Nephron progenitor cell (in vitro differentiated cells): Measurements from ENCODE around the gene COL10A1.

Source experiments
- DNase-seq: peaks from one replicate; pipeline ENCODE4 v3.0.0; 2021
- H3K27ac Mint-ChIP-seq: 2 replicates; pipeline ENCODE4 v1.8.0; 2021; ENCODE audit warnings: mild to moderate bottlenecking, moderate library complexity, mixed read lengths
- H3K27me3 Mint-ChIP-seq: 2 replicates; pipeline ENCODE4 v1.8.0; 2021; ENCODE audit warnings: mild to moderate bottlenecking, low read depth, mixed read lengths; ENCODE audit not compliant: poor library complexity
- H3K36me3 Mint-ChIP-seq: 2 replicates; pipeline ENCODE4 v1.8.0; 2021; ENCODE audit warnings: low read depth, mixed read lengths
- H3K4me1 Mint-ChIP-seq: 2 replicates; pipeline ENCODE4 v1.8.0; 2021; ENCODE audit warnings: mixed read lengths
- H3K4me3 Mint-ChIP-seq: 2 replicates; pipeline ENCODE4 v1.8.0; 2021; ENCODE audit warnings: mild to moderate bottlenecking, moderate library complexity, mixed read lengths
- H3K9me3 Mint-ChIP-seq: 2 replicates; pipeline ENCODE4 v1.8.0; 2021; ENCODE audit warnings: mild to moderate bottlenecking, moderate library complexity, mixed read lengths
- CTCF ChIP-seq: fragments of 200-600 bp; sonication (generic); IDR thresholded peaks from 2 replicates; pipeline ENCODE4 v1.5.0; 2021; ENCODE audit warnings: antibody characterized with exemption

The COL10A1 gene

GRCh38 chr6:116118608-116119007 lies 7.3 kb downstream of the COL10A1 start:
- no peaks in the 10 kb centered on the region for H3K4me1 Mint-ChIP-seq
- peaks cover 26% of the 10 kb centered on the region for H3K36me3 Mint-ChIP-seq
- no peaks in the 10 kb centered on the region for H3K9me3 Mint-ChIP-seq
- TF ChIP-seq CTCF: no peak
- H3K27ac Mint-ChIP-seq: no peak overlapping the region
- DNase-seq: no peak
- no peak overlapping the region for H3K4me3 Mint-ChIP-seq
- H3K27me3 Mint-ChIP-seq: no peaks in the 10 kb centered on the region

GRCh38 chr6:116115781-116116180 lies 10.2 kb downstream of the COL10A1 start:
- H3K36me3 Mint-ChIP-seq: peaks cover 37% of the 10 kb centered on the region
- no peaks in the 10 kb centered on the region for H3K4me1 Mint-ChIP-seq
- H3K27me3 Mint-ChIP-seq: no peaks in the 10 kb centered on the region
- no peaks in the 10 kb centered on the region for H3K9me3 Mint-ChIP-seq
- no peak overlapping the region for H3K27ac Mint-ChIP-seq
- no peak overlapping the region for H3K4me3 Mint-ChIP-seq
- DNase-seq: no peak
- peak; percentile 26 for TF ChIP-seq CTCF

- DNase-seq: no peak
- Mint-ChIP-seq H3K36me3 (peaks cover 51% of the 10 kb centered on the region), H3K9me3 (no peaks in the 10 kb centered on the region), H3K4me1 (no peaks in the 10 kb centered on the region), H3K27ac (no peak overlapping the region), H3K27me3 (peaks cover 2% of the 10 kb centered on the region), H3K4me3 (no peak overlapping the region)
- TF ChIP-seq CTCF: no peak
Observed at GRCh38 chr6:116113386-116113785, 12.5 kb downstream of the COL10A1 start.

- Mint-ChIP-seq H3K36me3 (peaks cover 51% of the 10 kb centered on the region), H3K4me1 (no peaks in the 10 kb centered on the region), H3K27ac (no peak overlapping the region), H3K27me3 (peaks cover 2% of the 10 kb centered on the region), H3K9me3 (no peaks in the 10 kb centered on the region), H3K4me3 (no peak overlapping the region)
- DNase-seq: peak; percentile 34
- TF ChIP-seq CTCF: peak; percentile 57
Observed at GRCh38 chr6:116111552-116112528, 14.1 kb downstream of the COL10A1 start.

- Mint-ChIP-seq H3K27ac (no peak overlapping the region), H3K27me3 (peaks cover 2% of the 10 kb centered on the region), H3K9me3 (no peaks in the 10 kb centered on the region), H3K4me1 (peaks cover 19% of the 10 kb centered on the region), H3K4me3 (no peak overlapping the region), H3K36me3 (peaks cover 35% of the 10 kb centered on the region)
- no peak for DNase-seq
- no peak for TF ChIP-seq CTCF
Observed at GRCh38 chr6:116108836-116109235, 17.1 kb downstream of the COL10A1 start.

- H3K27me3 Mint-ChIP-seq: peaks cover 2% of the 10 kb centered on the region
- no peak overlapping the region for H3K4me3 Mint-ChIP-seq
- no peaks in the 10 kb centered on the region for H3K9me3 Mint-ChIP-seq
- peaks cover 44% of the 10 kb centered on the region for H3K4me1 Mint-ChIP-seq
- no peak overlapping the region for H3K27ac Mint-ChIP-seq
- no peak for TF ChIP-seq CTCF
- peaks cover 15% of the 10 kb centered on the region for H3K36me3 Mint-ChIP-seq
- no peak for DNase-seq
Observed at GRCh38 chr6:116106146-116106545, 19.8 kb downstream of the COL10A1 start.
